ENCODE measurements around the gene NF1.

GRCh38 chr17:31307640-31308039 is 212.9 kb downstream of the NF1 start:
- TF ChIP-seq CTCF (IDR thresholded peaks at IDR 0.05) (no peak), POLR2A (IDR thresholded peaks at IDR 0.05) (no peak), POLR2AphosphoS5 (IDR thresholded peaks at IDR 0.05) (no peak)

Data from gastroesophageal sphincter (tissue), 3 donors.